ENCODE results near the gene ATF5.

GRCh38 chr19:49977881-49978280, 48.9 kb downstream of the ATF5 start:
- TF ChIP-seq CTCF (conservative IDR thresholded peaks at IDR 0.05; ENCODE audit: low read length) (no peak), EZH2phosphoT487 (IDR thresholded peaks at IDR 0.05; ENCODE audit: borderline replicate concordance, low read depth, low read length) (no peak)
